Esophagus muscularis mucosa (tissue), 4 donors: ENCODE results near the gene RPEL1. TPM values are rescaled to one million over a fixed set of nuclear protein-coding genes. Genes with fewer than 3 reads are reported as not detected.

Source experiments
- DNase-seq: peaks from one replicate; pipeline ENCODE4 v3.0.0-alpha.2; 2017; ENCODE audit errors: extremely low spot score
- H3K27ac ChIP-seq, 4 donors: fragments of 200-600 bp; sonication (generic); replicated peaks in 1 of 4; 1 replicate in 3 of 4; 2 replicates in 1 of 4; pipeline ENCODE4 v1.5.1; 2016 to 2019; ENCODE audit warnings: mild to moderate bottlenecking in 1 of 4
- H3K27me3 ChIP-seq, 4 donors: fragments of 200-600 bp; sonication (generic); one replicate each; pipeline versions ENCODE4 v1.5.1 to v1.6.0; 2016 to 2019
- H3K36me3 ChIP-seq, 4 donors: fragments of 200-600 bp; sonication (generic); one replicate each; pipeline ENCODE4 v1.5.1; 2016 to 2019
- H3K4me1 ChIP-seq, 4 donors: fragments of 200-600 bp; sonication (generic); one replicate each; pipeline ENCODE4 v1.5.1; 2016 to 2019
- H3K4me3 ChIP-seq, 4 donors: fragments of 200-600 bp; sonication (generic); 1 replicate in 2 of 4; 2 replicates in 2 of 4; pipeline ENCODE4 v1.5.1; 2016 to 2019; ENCODE audit warnings: mild to moderate bottlenecking in 4 of 4, moderate library complexity in 1 of 4
- H3K9me3 ChIP-seq, 4 donors: fragments of 200-600 bp; sonication (generic); 1 replicate in 3 of 4; 2 replicates in 1 of 4; pipeline ENCODE4 v1.5.1; 2016 to 2019
- CTCF ChIP-seq, 3 experiments: fragments of 200-600 bp in 2 of 3; fragments of 450-650 bp in 1 of 3; sonication (generic) in 2 of 3; IDR thresholded peaks; one replicate each; pipeline ENCODE4 v1.5.1; 2017 to 2019; ENCODE audit warnings: antibody characterized with exemption in 3 of 3, mild to moderate bottlenecking in 2 of 3, moderate library complexity in 1 of 3
- EP300 ChIP-seq: sonication (generic); formaldehyde crosslinking; IDR thresholded peaks from one replicate; pipeline ENCODE4 v1.6.1; 2017; ENCODE audit warnings: antibody characterized with exemption
- POLR2A ChIP-seq: fragments of 450-650 bp; IDR thresholded peaks from one replicate; pipeline ENCODE4 v1.6.1; 2017; ENCODE audit warnings: antibody characterized with exemption, moderate library complexity, mild to moderate bottlenecking, low read depth
- POLR2AphosphoS5 ChIP-seq, 2 donors: sonication (generic); formaldehyde crosslinking; IDR thresholded peaks; one replicate each; pipeline ENCODE4 v1.6.1; 2017; ENCODE audit warnings: antibody characterized with exemption in 2 of 2
- WGBS: methylation state at CpG from one replicate; pipeline ENCODE4 v1.1.5; 2018; 5-methylcytosine and 5-hydroxymethylcytosine counted together
- intact Hi-C: fragments of 100-400 bp; cut with DNase I; formaldehyde crosslinking; loops from one replicate; pipeline ENCODE4 v1.15.1; 2023
- total RNA-seq, 4 donors: library from RNA; depleted of rRNA; stranded (reverse); fragments of >200 nt; gene quantifications; one replicate each; pipeline versions ENCODE4 v1.1.0 to v1.2.1, GENCODE V29; 2016

RPEL1 gene
- total RNA-seq, 4 donors from 2014 or later: 0.17 TPM; not detected in 3

GRCh38 chr10:103259989-103260388, 14.3 kb downstream of the RPEL1 start:
- WGBS: 100% methylated on average over 3 of the region's 5 CpGs
- Histone ChIP-seq H3K27me3 (peaks cover 0 to 22% (median 0%) of the 10 kb centered on the region in 4 donors), H3K4me3 (no peak overlapping the region), H3K9me3 (no peaks in the 10 kb centered on the region), H3K27ac (no peak overlapping the region), H3K4me1 (no peaks in the 10 kb centered on the region), H3K36me3 (no peaks in the 10 kb centered on the region)
- TF ChIP-seq POLR2A: no peak
- TF ChIP-seq CTCF (IDR thresholded peaks at IDR 0.05): no peak
- TF ChIP-seq POLR2AphosphoS5 (IDR thresholded peaks at IDR 0.05): no peak
- TF ChIP-seq EP300: no peak
- no peak for DNase-seq
- intact Hi-C loops: no loop called here

- no peak for DNase-seq
- no peak overlapping the region for H3K4me3 ChIP-seq
- TF ChIP-seq POLR2A (no peak), CTCF (IDR thresholded peaks at IDR 0.05) (no peak), EP300 (no peak)
- no peak overlapping the region for H3K27ac ChIP-seq
- no peaks in the 10 kb centered on the region for H3K36me3 ChIP-seq
- no peaks in the 10 kb centered on the region for H3K9me3 ChIP-seq
- 70% methylated on average over 3 of the region's 3 CpGs for WGBS
- H3K27me3 ChIP-seq: peaks cover 0 to 30% (median 0%) of the 10 kb centered on the region in 4 donors
- H3K4me1 ChIP-seq: no peaks in the 10 kb centered on the region
- intact Hi-C loops: no loop called here
Measured at GRCh38 chr10:103262229-103262628, 16.5 kb downstream of the RPEL1 start.

- no peak for DNase-seq
- 28% methylated on average over 11 of the region's 11 CpGs for WGBS
- H3K36me3 ChIP-seq: no peaks in the 10 kb centered on the region
- H3K9me3 ChIP-seq: no peaks in the 10 kb centered on the region
- no peak overlapping the region for H3K27ac ChIP-seq
- intact Hi-C loops: no loop called here
- no peak overlapping the region for H3K4me3 ChIP-seq
- peaks cover 0 to 52% (median 0%) of the 10 kb centered on the region in 4 donors for H3K27me3 ChIP-seq
- no peaks in the 10 kb centered on the region for H3K4me1 ChIP-seq
- TF ChIP-seq POLR2A (no peak), CTCF (IDR thresholded peaks at IDR 0.05) (no peak), POLR2AphosphoS5 (IDR thresholded peaks at IDR 0.05) (no peak), EP300 (no peak)
Measured at GRCh38 chr10:103265717-103266329, 20.1 kb downstream of the RPEL1 start.

GRCh38 chr10:103273041-103273441, 27.4 kb downstream of the RPEL1 start:
- H3K36me3 ChIP-seq: no peaks in the 10 kb centered on the region
- H3K4me3 ChIP-seq: no peak overlapping the region
- TF ChIP-seq POLR2A: no peak
- TF ChIP-seq CTCF (IDR thresholded peaks at IDR 0.05): no peak
- no peak for TF ChIP-seq EP300
- TF ChIP-seq POLR2AphosphoS5 (IDR thresholded peaks at IDR 0.05): no peak
- H3K9me3 ChIP-seq: no peaks in the 10 kb centered on the region
- H3K27ac ChIP-seq: no peak overlapping the region
- intact Hi-C loops: no loop called here
- no peak for DNase-seq
- H3K27me3 ChIP-seq: peaks cover 16 to 42% (median 19%) of the 10 kb centered on the region in 4 donors
- peaks cover 8 to 24% (median 18%) of the 10 kb centered on the region in 4 donors for H3K4me1 ChIP-seq
- WGBS: 33% methylated on average over 4 of the region's 4 CpGs
